HepG2 (cell line): ENCODE measurements around the gene COPS3. TPM values are rescaled to one million over a fixed set of nuclear protein-coding genes. Genes with fewer than 3 reads are reported as not detected.

Experiments used
- ATAC-seq: fragments of 200-7000 bp; cut with Tn5 transposase; 3 replicates; pipeline ENCODE4 v1.9.1; 2020; ENCODE audit warnings: mild to moderate bottlenecking, moderate library complexity
- BruUV-seq: library from RNA; stranded (reverse); fragments of 400-500 nt; replicated peaks from 2 replicates; lab custom pipeline; 2021; lab: Mats Ljungman, UMichigan
- CTCF ChIA-PET: fragments of 300-600 bp; formaldehyde crosslinking; extraction: SDS; loops from one replicate; lab custom pipeline; 2021; ENCODE audit warnings: low total read pairs, inconsistent platforms, low intra/inter-chr PET ratio; lab: Yijun Ruan, JAX
- POLR2A ChIA-PET: fragments of 350-600 bp; sonication (Branson Sonifier 250); formaldehyde crosslinking; loops from one replicate; lab custom pipeline; 2020; ENCODE audit warnings: antibody characterized with exemption, inconsistent platforms; lab: Yijun Ruan, JAX
- DNase-seq: peaks from one replicate; pipeline ENCODE4 v3.0.0-alpha.2; 2015; ENCODE audit warnings: low spot score
- FAIRE-seq: peaks from 3 replicates; lab custom pipeline; 2011; peaks lifted over from hg19 to GRCh38; lab: Jason Lieb, UNC
- H2AFZ ChIP-seq: one replicate; pipeline ENCODE4 v1.6.1; 2011; ENCODE audit warnings: low read length, inconsistent platforms
- H3K27ac ChIP-seq: fragments of 300-600 bp; 3 replicates; pipeline ENCODE4 v1.8.0; 2011; ENCODE audit warnings: mixed run types, mild to moderate bottlenecking, mixed read lengths, low read length, inconsistent platforms; ENCODE audit not compliant: insufficient read depth; ENCODE audit errors: extremely low read length
- H3K27me3 ChIP-seq, 2 experiments: fragments of 200-600 bp in 1 of 2; 2 replicates in 1 of 2; 3 replicates in 1 of 2; pipeline versions ENCODE4 v1.6.0 to v1.8.0; 2011; ENCODE audit warnings: low read length in 2 of 2, mild to moderate bottlenecking in 2 of 2, moderate library complexity in 2 of 2, inconsistent platforms in 1 of 2; ENCODE audit not compliant: insufficient read depth in 2 of 2, control insufficient read depth in 1 of 2
- H3K36me3 ChIP-seq, 2 experiments: fragments of 200-600 bp in 1 of 2; replicated peaks in 1 of 2; 2 replicates in 1 of 2; 3 replicates in 1 of 2; pipeline versions ENCODE4 v1.5.1 to v1.8.0; 2011; ENCODE audit warnings: low read length in 2 of 2, inconsistent platforms in 1 of 2; ENCODE audit not compliant: insufficient read depth in 2 of 2, control insufficient read depth in 1 of 2
- H3K4me1 ChIP-seq: 2 replicates; pipeline ENCODE4 v1.5.1; 2012; ENCODE audit warnings: low read length, inconsistent platforms; ENCODE audit not compliant: insufficient read depth
- H3K4me2 ChIP-seq: 2 replicates; pipeline ENCODE4 v1.6.0; 2011; ENCODE audit warnings: low read depth, low read length, inconsistent platforms
- H3K4me3 ChIP-seq, 3 experiments: fragments of 200-600 bp in 1 of 3; sonication (generic), shearing (Covaris generic) in 1 of 3; replicated peaks in 1 of 3; 2 replicates each; pipeline ENCODE4 v1.5.1; 2011 to 2016; ENCODE audit warnings: low read length in 3 of 3, inconsistent platforms in 2 of 3, low read depth in 2 of 3, mild to moderate bottlenecking in 2 of 3, control low read depth in 1 of 3, mixed read lengths in 1 of 3; ENCODE audit not compliant: insufficient read depth in 1 of 3
- H3K79me2 ChIP-seq: one replicate; pipeline ENCODE4 v1.6.1; 2011; ENCODE audit warnings: low read length, inconsistent platforms; ENCODE audit not compliant: insufficient read depth
- H3K9ac ChIP-seq: 2 replicates; pipeline ENCODE4 v1.6.0; 2011; ENCODE audit warnings: mild to moderate bottlenecking, low read depth, low read length, inconsistent platforms; ENCODE audit not compliant: insufficient read depth
- H3K9me3 ChIP-seq: 2 replicates; pipeline ENCODE4 v1.5.1; 2012; ENCODE audit warnings: mild to moderate bottlenecking, low read length
- H4K20me1 ChIP-seq: 2 replicates; pipeline ENCODE4 v1.6.0; 2011; ENCODE audit warnings: inconsistent platforms, mild to moderate bottlenecking, low read length, moderate library complexity; ENCODE audit not compliant: insufficient read depth
- NCOA1 ChIP-seq: sonication (generic); formaldehyde crosslinking; IDR thresholded peaks from 2 replicates; pipeline ENCODE4 v1.9.0; 2021; ENCODE audit warnings: missing genetic modification reagents
- NFYC ChIP-seq: IDR thresholded peaks from 2 replicates; pipeline ENCODE4 v1.6.1; 2016; ENCODE audit warnings: missing genetic modification reagents, missing compliant biosample characterization
- SNAI1 ChIP-seq: sonication (generic); formaldehyde crosslinking; IDR thresholded peaks from 2 replicates; pipeline ENCODE4 v1.5.0; 2020; ENCODE audit warnings: mild to moderate bottlenecking, missing genetic modification reagents, borderline replicate concordance
- TCF12 ChIP-seq, 2 experiments: fragments of 450-650 bp in 1 of 2; sonication (generic) in 1 of 2; formaldehyde crosslinking in 1 of 2; IDR thresholded peaks; 2 replicates each; pipeline versions ENCODE4 v1.6.1 to v1.8.0; 2017 to 2022; ENCODE audit warnings: antibody characterized with exemption in 1 of 2, mild to moderate bottlenecking in 1 of 2, missing genetic modification reagents in 1 of 2, moderate library complexity in 1 of 2
- YY1 ChIP-seq: IDR thresholded peaks from 2 replicates; pipeline ENCODE4 v1.6.1; 2011; ENCODE audit warnings: low read length, low read depth, moderate library complexity, mild to moderate bottlenecking; ENCODE audit not compliant: insufficient read depth, insufficient replicate concordance
- ZMYM3 ChIP-seq: sonication (generic); formaldehyde crosslinking; IDR thresholded peaks from 2 replicates; pipeline ENCODE4 v1.5.1; 2020; ENCODE audit warnings: mild to moderate bottlenecking, missing genetic modification reagents
- ZNF230 ChIP-seq: sonication (generic); formaldehyde crosslinking; IDR thresholded peaks from 2 replicates; pipeline ENCODE4 v1.4.0; 2020; ENCODE audit warnings: mild to moderate bottlenecking, missing genetic modification reagents
- ZNF329 ChIP-seq: sonication (generic); formaldehyde crosslinking; IDR thresholded peaks from 2 replicates; pipeline ENCODE4 v1.9.0; 2021; ENCODE audit warnings: low read depth, mild to moderate bottlenecking, missing genetic modification reagents
- ZNF431 ChIP-seq: sonication (generic); formaldehyde crosslinking; IDR thresholded peaks from 2 replicates; pipeline ENCODE4 v1.9.0; 2022; ENCODE audit warnings: missing genetic modification reagents, low read depth, mild to moderate bottlenecking, borderline replicate concordance
- ZNF547 ChIP-seq: sonication (generic); formaldehyde crosslinking; IDR thresholded peaks from 2 replicates; pipeline ENCODE4 v1.5.1; 2020; ENCODE audit warnings: mild to moderate bottlenecking, missing genetic modification reagents
- WGBS: methylation state at CpG from one replicate; pipeline ENCODE4 v1.1.6; 2017; ENCODE audit warnings: low lambda C conversion rate; 5-methylcytosine and 5-hydroxymethylcytosine counted together
- in situ Hi-C: cut with HindIII; loops from 2 replicates; pipeline ENCODE4 v1.10.0; 2017; ENCODE audit warnings: low pct_unique_long_range_greater_than_20kb; ENCODE audit not compliant: extremely low pct_ligation_motif_present
- intact Hi-C: fragments of 100-400 bp; cut with micrococcal nuclease; formaldehyde crosslinking; loops from one replicate; pipeline ENCODE4 v1.10.0; 2022; ENCODE audit not compliant: unreplicated experiment
- polyA plus RNA-seq, 8 experiments: library from polyadenylated mRNA; depleted of rRNA in 3 of 8; stranded (reverse) in 7 of 8; unstranded in 1 of 8; fragments of >200 nt; fragmentation: Illumina TruSeq in 4 of 8; extraction: Trizol in 4 of 8; gene quantifications; 2 replicates each; pipeline versions ENCODE4 v1.2.1 to v1.2.3, GENCODE V29; 2011 to 2016; ENCODE audit warnings: low read depth in 4 of 8, missing spikeins in 1 of 8, mixed read lengths in 1 of 8; ENCODE audit not compliant: insufficient read depth in 1 of 8
- total RNA-seq, 5 experiments: library from RNA; depleted of rRNA; stranded (reverse); fragments of >200 nt; fragmentation: Illumina TruSeq; extraction: Trizol; gene quantifications; 2 replicates each; pipeline ENCODE4 v1.2.3, GENCODE V29; 2016; ENCODE audit warnings: low read depth in 1 of 5
- TF ChIP-seq, protein P1 (sequence below): sonication (generic); formaldehyde crosslinking; IDR thresholded peaks from 2 replicates; pipeline ENCODE4 v1.4.0; 2020; ENCODE audit warnings: missing genetic modification reagents, mild to moderate bottlenecking, borderline replicate concordance
- TF ChIP-seq, protein P2 (sequence below): sonication (generic); formaldehyde crosslinking; IDR thresholded peaks from 2 replicates; pipeline ENCODE4 v1.8.1; 2023; ENCODE audit warnings: missing genetic modification reagents, mild to moderate bottlenecking, borderline replicate concordance
- TF ChIP-seq, protein P3 (sequence below): IDR thresholded peaks from 2 replicates; pipeline ENCODE4 v1.6.1; 2016; ENCODE audit warnings: low read depth
- TF ChIP-seq, protein P4 (sequence below): sonication (generic); formaldehyde crosslinking; IDR thresholded peaks from 2 replicates; pipeline ENCODE4 v1.5.0; 2020; ENCODE audit warnings: missing genetic modification reagents
- TF ChIP-seq, protein P5 (sequence below): sonication (generic); formaldehyde crosslinking; IDR thresholded peaks from 2 replicates; pipeline ENCODE4 v1.4.0; 2020; ENCODE audit warnings: mild to moderate bottlenecking, missing genetic modification reagents
- TF ChIP-seq, protein P6 (sequence below): sonication (generic); formaldehyde crosslinking; IDR thresholded peaks from 2 replicates; pipeline ENCODE4 v1.4.0; 2020; ENCODE audit warnings: low read depth, mild to moderate bottlenecking, missing genetic modification reagents

COPS3 gene
- total and polyA plus RNA-seq, 2 of the 13 experiments (the other 11 are each of a cell fraction or from before 2014, with no cell fraction given) = 46.3 to 103 TPM

DNA sequence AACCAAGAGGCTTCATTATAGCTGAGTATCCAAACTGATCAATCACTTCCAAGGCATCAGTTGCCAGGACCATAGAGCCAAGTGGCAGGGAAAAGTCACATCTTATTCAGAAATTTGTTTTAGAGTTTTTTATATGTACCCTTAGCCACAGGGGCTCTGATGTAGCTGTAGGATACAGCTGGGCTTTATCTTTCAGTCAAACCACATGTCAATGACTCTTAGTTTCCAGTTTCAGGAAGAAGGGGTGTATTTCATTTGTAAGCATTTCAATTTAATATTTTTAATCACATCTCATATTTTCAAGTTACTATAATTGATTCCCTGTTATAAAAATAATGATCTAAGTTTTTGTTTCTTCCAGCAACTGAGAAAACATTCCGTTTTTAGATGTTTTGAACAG lies 41.2 kb downstream of the COPS3 start (continued):
- TF ChIP-seq, protein P1, sequence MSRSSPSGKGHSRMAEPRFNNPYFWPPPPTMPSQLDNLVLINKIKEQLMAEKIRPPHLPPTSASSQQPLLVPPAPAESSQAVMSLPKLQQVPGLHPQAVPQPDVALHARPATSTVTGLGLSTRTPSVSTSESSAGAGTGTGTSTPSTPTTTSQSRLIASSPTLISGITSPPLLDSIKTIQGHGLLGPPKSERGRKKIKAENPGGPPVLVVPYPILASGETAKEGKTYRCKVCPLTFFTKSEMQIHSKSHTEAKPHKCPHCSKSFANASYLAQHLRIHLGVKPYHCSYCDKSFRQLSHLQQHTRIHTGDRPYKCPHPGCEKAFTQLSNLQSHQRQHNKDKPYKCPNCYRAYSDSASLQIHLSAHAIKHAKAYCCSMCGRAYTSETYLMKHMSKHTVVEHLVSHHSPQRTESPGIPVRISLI (CRISPR knock-in tag) = no peak
- TF ChIP-seq NFYC (CRISPR knock-in tag) = no peak
- TF ChIP-seq, protein P2, sequence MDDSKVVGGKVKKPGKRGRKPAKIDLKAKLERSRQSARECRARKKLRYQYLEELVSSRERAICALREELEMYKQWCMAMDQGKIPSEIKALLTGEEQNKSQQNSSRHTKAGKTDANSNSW = no peak

DNA sequence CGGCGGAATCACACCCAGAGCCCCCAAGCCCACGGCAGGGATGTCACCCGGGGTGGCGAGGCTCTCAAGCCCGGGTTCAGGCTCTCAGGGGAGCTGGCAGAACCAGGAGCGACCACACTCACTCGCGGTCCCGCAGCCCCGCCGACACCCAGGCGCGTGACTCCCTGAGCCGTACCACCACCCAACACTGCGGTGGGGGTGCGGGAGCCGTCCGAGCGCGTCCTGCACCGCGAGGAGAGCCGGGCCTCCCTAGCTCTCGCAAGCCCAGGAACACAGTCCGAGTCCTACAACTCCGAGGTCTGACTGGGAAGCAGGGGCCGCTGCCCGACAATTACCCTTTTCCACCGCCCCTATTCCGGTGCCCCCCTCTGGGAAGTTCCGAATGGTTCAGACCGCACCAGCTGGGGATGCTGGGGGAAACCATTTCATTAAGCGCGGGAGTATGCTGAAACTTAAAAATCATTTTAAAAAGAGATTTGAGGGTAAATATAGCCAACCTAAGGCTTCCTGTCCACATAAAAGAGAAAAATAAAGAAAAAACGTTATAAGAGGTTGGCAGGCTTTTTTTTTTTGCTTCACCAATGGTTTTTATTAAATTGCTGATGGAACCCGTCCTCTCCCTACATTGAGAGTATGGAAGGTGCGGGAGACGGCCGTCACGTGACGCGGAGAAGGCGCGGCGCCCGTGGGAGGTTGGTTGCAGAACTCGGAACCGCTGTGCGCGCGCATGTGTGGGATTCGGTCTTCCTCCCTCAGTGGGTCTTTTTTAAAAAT lies 43.8 kb downstream of the COPS3 start, which contains the start of gene FLCN:
FLCN (minus strand) TSS at position 143 of the 774 bp plus-strand sequence. CDS start 9,031 bp downstream, outside the sequence.
- H3K9me3 ChIP-seq = no peaks in the 10 kb centered on the region
- FAIRE-seq (peak; percentile 59), DNase-seq (peak; percentile 73), ATAC-seq (peak; percentile 89)
- no peaks in the 10 kb centered on the region for H3K27me3 ChIP-seq
- peak within 1 kb of the TSS; percentile 94 for H3K9ac ChIP-seq
- BruUV-seq = no TSS peak
- in situ Hi-C loops (no loop called here), intact Hi-C loops (no loop called here)
- H3K79me2 ChIP-seq = peaks cover 28% of the 10 kb centered on the region
- H3K36me3 ChIP-seq = peaks cover 2 to 5% of the 10 kb centered on the region in 2 experiments; a peak in 3 of 5 replicates
- peak within 1 kb of the TSS; percentile 45 for H2AFZ ChIP-seq
- ChIA-PET POLR2A (interaction anchor here (0.7 to 2.8 kb wide), 8 partner anchors 16 to 205 kb away, joined by 3 to 12 read pairs (median 4); partner anchors contain the start of genes COPS3, MPRIP and PLD6), CTCF (no interaction called here)
- H4K20me1 ChIP-seq = no peaks in the 10 kb centered on the region
- peak within 1 kb of the TSS; percentile 92 for H3K27ac ChIP-seq
- H3K4me2 ChIP-seq = peak within 1 kb of the TSS; percentile 88
- H3K4me1 ChIP-seq = peaks cover 48% of the 10 kb centered on the region
- WGBS = 2% methylated on average over 33 of the region's 53 CpGs
- H3K4me3 ChIP-seq = peak within 1 kb of the TSS; percentile 87 to 95 (median 91)
- TF ChIP-seq ZMYM3 (CRISPR knock-in tag) = no peak
- TF ChIP-seq, protein P3, sequence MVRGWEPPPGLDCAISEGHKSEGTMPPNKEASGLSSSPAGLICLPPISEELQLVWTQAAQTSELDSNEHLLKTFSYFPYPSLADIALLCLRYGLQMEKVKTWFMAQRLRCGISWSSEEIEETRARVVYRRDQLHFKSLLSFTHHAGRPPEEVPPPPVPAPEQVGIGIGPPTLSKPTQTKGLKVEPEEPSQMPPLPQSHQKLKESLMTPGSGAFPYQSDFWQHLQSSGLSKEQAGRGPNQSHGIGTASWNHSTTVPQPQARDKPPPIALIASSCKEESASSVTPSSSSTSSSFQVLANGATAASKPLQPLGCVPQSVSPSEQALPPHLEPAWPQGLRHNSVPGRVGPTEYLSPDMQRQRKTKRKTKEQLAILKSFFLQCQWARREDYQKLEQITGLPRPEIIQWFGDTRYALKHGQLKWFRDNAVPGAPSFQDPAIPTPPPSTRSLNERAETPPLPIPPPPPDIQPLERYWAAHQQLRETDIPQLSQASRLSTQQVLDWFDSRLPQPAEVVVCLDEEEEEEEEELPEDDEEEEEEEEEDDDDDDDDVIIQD (CRISPR knock-in tag) = no peak
- peak; percentile 89 for TF ChIP-seq NCOA1
- TF ChIP-seq ZNF329 = no peak
- TF ChIP-seq YY1 = no peak
- TF ChIP-seq, protein P4, sequence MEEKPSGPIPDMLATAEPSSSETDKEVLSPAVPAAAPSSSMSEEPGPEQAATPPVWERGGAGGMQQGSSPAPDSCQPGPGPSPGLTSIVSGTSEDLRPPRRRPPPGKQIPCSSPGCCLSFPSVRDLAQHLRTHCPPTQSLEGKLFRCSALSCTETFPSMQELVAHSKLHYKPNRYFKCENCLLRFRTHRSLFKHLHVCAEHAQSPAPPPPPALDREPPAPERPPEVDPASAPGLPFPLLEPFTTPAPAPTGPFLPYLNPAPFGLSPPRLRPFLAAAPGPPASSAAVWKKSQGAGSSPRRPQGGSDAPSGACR (CRISPR knock-in tag) = peak; percentile 97
- TF ChIP-seq ZNF431 = no peak
- no peak for TF ChIP-seq SNAI1
- no peak for TF ChIP-seq TCF12 (IDR thresholded peaks at IDR 0.05)
- peak; percentile 72; the same call in 1 of the 2 replicates for TF ChIP-seq TCF12 (CRISPR knock-in tag; IDR thresholded peaks at IDR 0.05)
- TF ChIP-seq, protein P5, sequence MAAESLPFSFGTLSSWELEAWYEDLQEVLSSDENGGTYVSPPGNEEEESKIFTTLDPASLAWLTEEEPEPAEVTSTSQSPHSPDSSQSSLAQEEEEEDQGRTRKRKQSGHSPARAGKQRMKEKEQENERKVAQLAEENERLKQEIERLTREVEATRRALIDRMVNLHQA (CRISPR knock-in tag) = no peak
- TF ChIP-seq, protein P6, sequence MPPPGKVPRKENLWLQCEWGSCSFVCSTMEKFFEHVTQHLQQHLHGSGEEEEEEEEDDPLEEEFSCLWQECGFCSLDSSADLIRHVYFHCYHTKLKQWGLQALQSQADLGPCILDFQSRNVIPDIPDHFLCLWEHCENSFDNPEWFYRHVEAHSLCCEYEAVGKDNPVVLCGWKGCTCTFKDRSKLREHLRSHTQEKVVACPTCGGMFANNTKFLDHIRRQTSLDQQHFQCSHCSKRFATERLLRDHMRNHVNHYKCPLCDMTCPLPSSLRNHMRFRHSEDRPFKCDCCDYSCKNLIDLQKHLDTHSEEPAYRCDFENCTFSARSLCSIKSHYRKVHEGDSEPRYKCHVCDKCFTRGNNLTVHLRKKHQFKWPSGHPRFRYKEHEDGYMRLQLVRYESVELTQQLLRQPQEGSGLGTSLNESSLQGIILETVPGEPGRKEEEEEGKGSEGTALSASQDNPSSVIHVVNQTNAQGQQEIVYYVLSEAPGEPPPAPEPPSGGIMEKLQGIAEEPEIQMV (CRISPR knock-in tag) = no peak
- no peak for TF ChIP-seq ZNF230 (CRISPR knock-in tag)
- TF ChIP-seq ZNF547 (CRISPR knock-in tag) = peak; percentile 44; the same call in 1 of the 2 replicates
